HEK293 (cell line): ENCODE data around the gene PLEKHO2.

ENCODE experiments used
- CTCF ChIA-PET: fragments of 350-600 bp; formaldehyde crosslinking; extraction: SDS; loops from one replicate; lab custom pipeline; 2021; ENCODE audit warnings: antibody characterized with exemption; lab: Yijun Ruan, JAX
- POLR2A ChIA-PET: fragments of 300-600 bp; formaldehyde crosslinking; extraction: SDS; loops from one replicate; lab custom pipeline; 2020; ENCODE audit warnings: antibody characterized with exemption, inconsistent platforms; lab: Yijun Ruan, JAX
- H3K27ac ChIP-seq: fragments of 200-500 bp; sonication (Bioruptor generic); 2 replicates; pipeline ENCODE4 v1.5.1; 2014; ENCODE audit warnings: low read depth, low read length, control low read depth, inconsistent platforms; ENCODE audit errors: extremely low read depth
- H3K36me3 ChIP-seq, 2 experiments: fragments of 200-500 bp in 1 of 2; sonication (Bioruptor generic) in 1 of 2; 1 replicate in 1 of 2; 2 replicates in 1 of 2; pipeline ENCODE4 v1.5.1; 2014 to 2017; ENCODE audit warnings: inconsistent platforms in 2 of 2, low read length in 2 of 2; ENCODE audit not compliant: control insufficient read depth in 2 of 2, insufficient read depth in 1 of 2
- H3K4me1 ChIP-seq: fragments of 200-500 bp; sonication (Bioruptor generic); 2 replicates; pipeline ENCODE4 v1.5.1; 2014; ENCODE audit warnings: mild to moderate bottlenecking, low read length, inconsistent platforms; ENCODE audit not compliant: control insufficient read depth, insufficient read depth
- H3K4me3 ChIP-seq: 2 replicates; pipeline ENCODE4 v1.5.1; 2011; ENCODE audit warnings: low read depth, mild to moderate bottlenecking, control low read depth, low read length, moderate library complexity
- H3K9me3 ChIP-seq: fragments of 200-500 bp; sonication (Bioruptor generic); 2 replicates; pipeline ENCODE4 v1.5.1; 2014; ENCODE audit warnings: low read depth, low read length, inconsistent platforms; ENCODE audit not compliant: control insufficient read depth, insufficient read depth
- GLIS1 ChIP-seq: fragments of 450-650 bp; formaldehyde crosslinking; IDR thresholded peaks from 2 replicates; pipeline ENCODE4 v1.5.1; 2016; ENCODE audit warnings: missing biosample characterization, missing genetic modification characterization
- IKZF3 ChIP-seq: fragments of 450-650 bp; IDR thresholded peaks from 2 replicates; pipeline ENCODE4 v1.5.0; 2018; ENCODE audit warnings: missing biosample characterization, mild to moderate bottlenecking, missing genetic modification characterization, moderate library complexity
- KLF9 ChIP-seq: fragments of 450-650 bp; formaldehyde crosslinking; IDR thresholded peaks from 2 replicates; pipeline ENCODE4 v1.5.1; 2016; ENCODE audit warnings: missing biosample characterization, missing genetic modification characterization, low read depth
- PBX3 ChIP-seq: sonication (generic); formaldehyde crosslinking; IDR thresholded peaks from 2 replicates; pipeline ENCODE4 v1.8.1; 2022; ENCODE audit warnings: mild to moderate bottlenecking, moderate library complexity, missing genetic modification reagents
- ZNF24 ChIP-seq: fragments of 450-650 bp; formaldehyde crosslinking; IDR thresholded peaks from 2 replicates; pipeline ENCODE4 v1.5.1; 2016; ENCODE audit warnings: missing biosample characterization, missing genetic modification characterization
- ZNF747 ChIP-seq: fragments of 450-650 bp; formaldehyde crosslinking; IDR thresholded peaks from 2 replicates; pipeline ENCODE4 v1.5.1; 2016; ENCODE audit warnings: missing biosample characterization, missing genetic modification characterization
- ZNF843 ChIP-seq: fragments of 450-650 bp; formaldehyde crosslinking; IDR thresholded peaks from 2 replicates; pipeline ENCODE4 v1.5.1; 2016; ENCODE audit warnings: missing biosample characterization, missing genetic modification characterization
- TF ChIP-seq, protein P1 (sequence below): fragments of 450-650 bp; formaldehyde crosslinking; IDR thresholded peaks from 2 replicates; pipeline ENCODE4 v1.5.1; 2017; ENCODE audit warnings: missing biosample characterization, missing genetic modification characterization
- TF ChIP-seq, protein P2 (sequence below): fragments of 450-650 bp; IDR thresholded peaks from 2 replicates; pipeline ENCODE4 v1.5.1; 2018; ENCODE audit warnings: missing biosample characterization, missing genetic modification characterization
- TF ChIP-seq, protein P3 (sequence below): fragments of 450-650 bp; formaldehyde crosslinking; IDR thresholded peaks from 2 replicates; pipeline ENCODE4 v1.5.1; 2016; ENCODE audit warnings: missing biosample characterization, missing genetic modification characterization, low read depth
- TF ChIP-seq, protein P4 (sequence below): fragments of 450-650 bp; formaldehyde crosslinking; IDR thresholded peaks from 2 replicates; pipeline ENCODE4 v1.5.1; 2016; ENCODE audit warnings: missing biosample characterization, missing genetic modification characterization
- TF ChIP-seq, protein P5 (sequence below): fragments of 450-650 bp; formaldehyde crosslinking; IDR thresholded peaks from 2 replicates; pipeline ENCODE4 v1.5.1; 2016; ENCODE audit warnings: missing biosample characterization, missing genetic modification characterization

PLEKHO2 gene

DNA sequence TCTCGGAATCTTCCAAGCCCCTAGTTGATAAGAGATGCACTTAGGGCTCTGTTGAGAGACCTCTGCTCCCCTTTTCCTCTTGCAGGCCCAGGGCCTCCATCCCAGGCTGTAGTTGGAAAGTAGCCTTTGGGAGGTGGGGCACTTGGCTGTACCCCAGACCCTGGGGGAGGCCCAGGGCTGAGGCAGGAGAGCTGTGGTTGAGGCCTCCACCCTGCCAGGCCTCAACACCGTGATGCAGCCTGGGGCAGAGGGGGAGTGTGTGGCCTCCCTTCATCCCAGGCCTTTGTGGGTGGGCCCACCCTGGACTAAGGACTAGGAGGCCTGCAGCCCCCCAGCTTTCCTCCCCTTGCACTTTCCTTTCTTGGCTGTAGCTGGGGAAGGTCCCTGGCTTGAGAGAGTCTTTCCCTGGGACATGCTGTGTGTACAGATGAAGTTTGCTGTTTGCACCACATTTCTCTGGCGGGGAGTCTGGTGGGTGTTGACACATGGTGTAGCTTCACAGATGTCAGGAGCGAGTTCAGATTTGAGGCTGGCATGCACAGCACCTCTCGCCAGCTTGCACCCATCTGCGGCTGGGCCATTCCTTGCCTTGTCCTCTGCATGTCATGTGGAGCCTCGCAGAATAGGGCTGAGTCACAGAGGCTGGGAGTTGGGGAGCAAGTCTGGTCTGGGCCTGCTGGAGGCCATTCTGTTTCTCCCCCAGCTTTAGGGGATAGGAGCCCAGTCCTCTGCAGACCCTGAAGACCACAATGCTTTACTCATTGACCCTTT lies 13.7 kb downstream of the PLEKHO2 start:
- Histone ChIP-seq H3K4me1 (no peaks in the 10 kb centered on the region; the same call in 1 of the 2 replicates), H3K36me3 (peaks cover 0 to 45% of the 10 kb centered on the region in 2 experiments; a peak in 1 of 3 replicates), H3K4me3 (no peak overlapping the region), H3K9me3 (no peaks in the 10 kb centered on the region), H3K27ac (no peak overlapping the region)
- POLR2A ChIA-PET, result no interaction called here
- TF ChIP-seq, protein P1, sequence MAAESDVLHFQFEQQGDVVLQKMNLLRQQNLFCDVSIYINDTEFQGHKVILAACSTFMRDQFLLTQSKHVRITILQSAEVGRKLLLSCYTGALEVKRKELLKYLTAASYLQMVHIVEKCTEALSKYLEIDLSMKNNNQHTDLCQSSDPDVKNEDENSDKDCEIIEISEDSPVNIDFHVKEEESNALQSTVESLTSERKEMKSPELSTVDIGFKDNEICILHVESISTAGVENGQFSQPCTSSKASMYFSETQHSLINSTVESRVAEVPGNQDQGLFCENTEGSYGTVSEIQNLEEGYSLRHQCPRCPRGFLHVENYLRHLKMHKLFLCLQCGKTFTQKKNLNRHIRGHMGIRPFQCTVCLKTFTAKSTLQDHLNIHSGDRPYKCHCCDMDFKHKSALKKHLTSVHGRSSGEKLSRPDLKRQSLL (tag by site-specific recombination), result no peak
- peak; percentile 68 for TF ChIP-seq GLIS1
- CTCF ChIA-PET, result no interaction called here

GRCh38 chr15:64856429-64857145 lies 14.9 kb downstream of the PLEKHO2 start:
- TF ChIP-seq ZNF24 (tag by site-specific recombination) (no peak), ZNF843 (tag by site-specific recombination) (no peak), ZNF747 (tag by site-specific recombination) (no peak), PBX3 (CRISPR knock-in tag) (no peak), KLF9 (tag by site-specific recombination) (no peak), IKZF3 (tag by site-specific recombination) (no peak)
- TF ChIP-seq, protein P2, sequence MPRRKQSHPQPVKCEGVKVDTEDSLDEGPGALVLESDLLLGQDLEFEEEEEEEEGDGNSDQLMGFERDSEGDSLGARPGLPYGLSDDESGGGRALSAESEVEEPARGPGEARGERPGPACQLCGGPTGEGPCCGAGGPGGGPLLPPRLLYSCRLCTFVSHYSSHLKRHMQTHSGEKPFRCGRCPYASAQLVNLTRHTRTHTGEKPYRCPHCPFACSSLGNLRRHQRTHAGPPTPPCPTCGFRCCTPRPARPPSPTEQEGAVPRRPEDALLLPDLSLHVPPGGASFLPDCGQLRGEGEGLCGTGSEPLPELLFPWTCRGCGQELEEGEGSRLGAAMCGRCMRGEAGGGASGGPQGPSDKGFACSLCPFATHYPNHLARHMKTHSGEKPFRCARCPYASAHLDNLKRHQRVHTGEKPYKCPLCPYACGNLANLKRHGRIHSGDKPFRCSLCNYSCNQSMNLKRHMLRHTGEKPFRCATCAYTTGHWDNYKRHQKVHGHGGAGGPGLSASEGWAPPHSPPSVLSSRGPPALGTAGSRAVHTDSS (tag by site-specific recombination), result no peak
- TF ChIP-seq, protein P3, sequence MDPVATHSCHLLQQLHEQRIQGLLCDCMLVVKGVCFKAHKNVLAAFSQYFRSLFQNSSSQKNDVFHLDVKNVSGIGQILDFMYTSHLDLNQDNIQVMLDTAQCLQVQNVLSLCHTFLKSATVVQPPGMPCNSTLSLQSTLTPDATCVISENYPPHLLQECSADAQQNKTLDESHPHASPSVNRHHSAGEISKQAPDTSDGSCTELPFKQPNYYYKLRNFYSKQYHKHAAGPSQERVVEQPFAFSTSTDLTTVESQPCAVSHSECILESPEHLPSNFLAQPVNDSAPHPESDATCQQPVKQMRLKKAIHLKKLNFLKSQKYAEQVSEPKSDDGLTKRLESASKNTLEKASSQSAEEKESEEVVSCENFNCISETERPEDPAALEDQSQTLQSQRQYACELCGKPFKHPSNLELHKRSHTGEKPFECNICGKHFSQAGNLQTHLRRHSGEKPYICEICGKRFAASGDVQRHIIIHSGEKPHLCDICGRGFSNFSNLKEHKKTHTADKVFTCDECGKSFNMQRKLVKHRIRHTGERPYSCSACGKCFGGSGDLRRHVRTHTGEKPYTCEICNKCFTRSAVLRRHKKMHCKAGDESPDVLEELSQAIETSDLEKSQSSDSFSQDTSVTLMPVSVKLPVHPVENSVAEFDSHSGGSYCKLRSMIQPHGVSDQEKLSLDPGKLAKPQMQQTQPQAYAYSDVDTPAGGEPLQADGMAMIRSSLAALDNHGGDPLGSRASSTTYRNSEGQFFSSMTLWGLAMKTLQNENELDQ (tag by site-specific recombination), result no peak
- TF ChIP-seq, protein P4, sequence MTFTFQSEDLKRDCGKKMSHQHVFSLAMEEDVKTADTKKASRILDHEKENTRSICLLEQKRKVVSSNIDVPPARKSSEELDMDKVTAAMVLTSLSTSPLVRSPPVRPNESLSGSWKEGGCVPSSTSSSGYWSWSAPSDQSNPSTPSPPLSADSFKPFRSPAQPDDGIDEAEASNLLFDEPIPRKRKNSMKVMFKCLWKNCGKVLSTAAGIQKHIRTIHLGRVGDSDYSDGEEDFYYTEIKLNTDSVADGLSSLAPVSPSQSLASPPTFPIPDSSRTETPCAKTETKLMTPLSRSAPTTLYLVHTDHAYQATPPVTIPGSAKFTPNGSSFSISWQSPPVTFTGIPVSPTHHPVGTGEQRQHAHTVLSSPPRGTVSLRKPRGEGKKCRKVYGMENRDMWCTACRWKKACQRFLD, result no peak
- TF ChIP-seq, protein P5, sequence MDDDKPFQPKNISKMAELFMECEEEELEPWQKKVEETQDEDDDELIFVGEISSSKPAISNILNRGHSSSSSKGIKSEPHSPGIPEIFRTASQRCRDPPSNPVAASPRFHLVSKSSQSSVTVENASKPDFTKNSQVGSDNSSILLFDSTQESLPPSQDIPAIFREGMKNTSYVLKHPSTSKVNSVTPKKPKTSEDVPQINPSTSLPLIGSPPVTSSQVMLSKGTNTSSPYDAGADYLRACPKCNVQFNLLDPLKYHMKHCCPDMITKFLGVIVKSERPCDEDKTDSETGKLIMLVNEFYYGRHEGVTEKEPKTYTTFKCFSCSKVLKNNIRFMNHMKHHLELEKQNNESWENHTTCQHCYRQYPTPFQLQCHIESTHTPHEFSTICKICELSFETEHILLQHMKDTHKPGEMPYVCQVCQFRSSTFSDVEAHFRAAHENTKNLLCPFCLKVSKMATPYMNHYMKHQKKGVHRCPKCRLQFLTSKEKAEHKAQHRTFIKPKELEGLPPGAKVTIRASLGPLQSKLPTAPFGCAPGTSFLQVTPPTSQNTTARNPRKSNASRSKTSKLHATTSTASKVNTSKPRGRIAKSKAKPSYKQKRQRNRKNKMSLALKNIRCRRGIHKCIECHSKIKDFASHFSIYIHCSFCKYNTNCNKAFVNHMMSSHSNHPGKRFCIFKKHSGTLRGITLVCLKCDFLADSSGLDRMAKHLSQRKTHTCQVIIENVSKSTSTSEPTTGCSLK (tag by site-specific recombination), result no peak
- peaks cover 0 to 42% of the 10 kb centered on the region in 2 experiments; a peak in 1 of 3 replicates for H3K36me3 ChIP-seq
- no peak overlapping the region for H3K27ac ChIP-seq
- CTCF ChIA-PET, result interaction anchor here (1.1 kb wide), 1 partner anchor 245 kb away, joined by 3 read pairs; no protein-coding TSS in a partner anchor
- H3K4me1 ChIP-seq, result no peaks in the 10 kb centered on the region; the same call in 1 of the 2 replicates
- no peaks in the 10 kb centered on the region for H3K9me3 ChIP-seq
- H3K4me3 ChIP-seq, result no peak overlapping the region
- POLR2A ChIA-PET, result interaction anchor here (0.5 to 0.7 kb wide), 2 partner anchors 19 to 35 kb away, joined by 3 read pairs; no protein-coding TSS in a partner anchor
